D721Med (cell line): ENCODE results near the gene IGSF21.

ENCODE experiments used
- DNase-seq: peaks from one replicate; pipeline ENCODE4 v3.0.0; 2011; ENCODE audit warnings: low spot score; ENCODE audit not compliant: insufficient read length
- FAIRE-seq: peaks from 2 replicates; lab custom pipeline; 2011; peaks lifted over from hg19 to GRCh38; lab: Jason Lieb, UNC
- TF ChIP-seq, protein P1 (sequence below): IDR thresholded peaks from 2 replicates; pipeline ENCODE4 v1.5.1; 2012; ENCODE audit warnings: mild to moderate bottlenecking, control low read depth; ENCODE audit not compliant: insufficient read depth; ENCODE audit errors: missing control alignments

IGSF21 gene

DNA sequence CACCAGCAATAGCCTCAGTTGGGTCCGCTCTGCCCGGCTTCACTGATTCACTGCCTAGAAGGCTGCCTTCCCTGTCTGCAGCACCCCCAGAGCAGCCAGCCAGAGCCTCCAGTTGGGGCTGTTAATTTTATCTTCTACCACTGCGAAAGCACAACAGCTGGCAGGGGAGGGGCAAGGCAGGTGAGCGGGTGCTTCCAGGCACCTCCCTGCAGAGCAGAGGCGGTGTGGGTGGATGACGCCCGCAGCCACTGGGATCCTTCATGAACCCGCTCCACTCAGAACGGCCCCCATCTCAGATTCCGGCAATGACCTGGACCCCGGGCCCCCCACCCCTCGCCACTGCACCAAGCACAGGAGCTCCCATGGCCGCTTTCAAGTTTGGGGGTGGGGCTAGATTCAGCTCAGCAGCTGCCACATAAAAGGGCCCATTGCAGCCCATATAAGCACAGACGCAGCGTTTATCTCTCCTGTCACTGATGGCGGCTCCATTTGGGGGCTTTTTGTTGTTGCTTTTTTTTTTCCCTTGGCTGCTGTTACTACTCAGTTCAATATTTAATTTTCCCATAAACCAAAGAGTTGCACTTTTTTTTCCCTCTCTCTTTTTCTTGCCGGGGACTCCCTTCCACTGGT, 245.2 kb downstream of the IGSF21 start:
- TF ChIP-seq, protein P1, sequence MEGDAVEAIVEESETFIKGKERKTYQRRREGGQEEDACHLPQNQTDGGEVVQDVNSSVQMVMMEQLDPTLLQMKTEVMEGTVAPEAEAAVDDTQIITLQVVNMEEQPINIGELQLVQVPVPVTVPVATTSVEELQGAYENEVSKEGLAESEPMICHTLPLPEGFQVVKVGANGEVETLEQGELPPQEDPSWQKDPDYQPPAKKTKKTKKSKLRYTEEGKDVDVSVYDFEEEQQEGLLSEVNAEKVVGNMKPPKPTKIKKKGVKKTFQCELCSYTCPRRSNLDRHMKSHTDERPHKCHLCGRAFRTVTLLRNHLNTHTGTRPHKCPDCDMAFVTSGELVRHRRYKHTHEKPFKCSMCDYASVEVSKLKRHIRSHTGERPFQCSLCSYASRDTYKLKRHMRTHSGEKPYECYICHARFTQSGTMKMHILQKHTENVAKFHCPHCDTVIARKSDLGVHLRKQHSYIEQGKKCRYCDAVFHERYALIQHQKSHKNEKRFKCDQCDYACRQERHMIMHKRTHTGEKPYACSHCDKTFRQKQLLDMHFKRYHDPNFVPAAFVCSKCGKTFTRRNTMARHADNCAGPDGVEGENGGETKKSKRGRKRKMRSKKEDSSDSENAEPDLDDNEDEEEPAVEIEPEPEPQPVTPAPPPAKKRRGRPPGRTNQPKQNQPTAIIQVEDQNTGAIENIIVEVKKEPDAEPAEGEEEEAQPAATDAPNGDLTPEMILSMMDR, result no peak
- DNase-seq (no peak), FAIRE-seq (no peak)

DNA sequence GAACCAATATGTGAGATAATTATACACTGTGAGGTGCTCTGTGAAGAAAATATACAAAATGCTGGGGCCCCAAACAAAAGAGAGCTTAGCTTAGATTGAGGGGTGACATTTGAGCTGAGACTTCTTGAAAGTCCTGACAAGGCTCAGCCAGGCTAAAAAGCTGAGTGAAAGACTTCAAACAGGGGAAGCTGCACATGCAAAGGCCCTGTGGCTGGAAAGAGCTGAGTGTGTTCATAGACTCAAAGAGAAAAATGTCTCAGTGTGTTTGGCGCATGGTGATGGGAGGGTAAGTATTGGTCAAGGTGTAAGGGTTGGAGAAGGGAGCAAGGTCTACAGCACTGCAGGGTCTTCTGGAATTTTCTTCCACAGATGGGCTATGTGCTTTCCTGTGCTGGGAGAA, 245.9 kb downstream of the IGSF21 start:
- no peak for FAIRE-seq
- TF ChIP-seq, protein P1, result no peak
- DNase-seq, result no peak

DNA sequence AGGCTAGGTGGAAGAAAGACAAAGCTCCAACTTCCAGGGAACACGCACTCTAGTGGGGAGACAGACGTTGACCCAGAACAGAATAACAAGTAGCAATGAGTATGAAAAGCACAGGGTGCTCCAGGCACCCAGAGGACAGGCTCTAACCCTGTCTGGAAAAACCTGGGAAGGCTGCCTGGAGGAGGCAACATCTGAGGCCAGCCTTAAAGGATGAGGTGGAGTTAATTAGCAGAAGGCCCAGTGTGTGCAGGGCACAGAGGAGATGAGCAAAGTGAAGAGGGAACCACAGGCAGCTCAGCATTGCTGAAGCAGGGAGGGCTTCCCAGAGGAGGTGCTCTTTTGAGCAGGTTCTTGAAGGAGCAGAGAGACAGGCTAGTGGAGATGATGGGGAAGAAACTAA, 246.4 kb downstream of the IGSF21 start:
- TF ChIP-seq, protein P1, result no peak
- no peak for FAIRE-seq
- DNase-seq, result no peak

DNA sequence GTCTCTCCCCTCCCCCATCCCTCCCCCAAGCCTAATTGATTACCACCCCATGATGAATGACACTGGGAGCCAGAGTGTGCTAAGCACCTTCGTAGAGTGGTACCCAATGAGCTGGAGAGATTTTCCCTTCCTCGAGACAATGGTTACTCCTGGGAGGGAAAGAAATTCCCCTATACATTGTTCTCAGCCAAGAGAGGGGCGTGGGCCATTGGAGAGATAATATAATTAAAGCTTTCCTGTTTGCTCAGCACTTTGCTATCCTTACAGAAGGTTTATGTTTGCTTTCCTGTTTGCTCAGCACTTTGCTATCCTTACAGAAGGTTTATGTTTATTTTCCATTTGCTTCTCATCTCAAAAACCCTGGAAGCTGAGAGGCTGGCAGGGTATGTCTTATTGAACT, 247.0 kb downstream of the IGSF21 start:
- FAIRE-seq (no peak), DNase-seq (no peak)
- TF ChIP-seq, protein P1, result no peak

DNA sequence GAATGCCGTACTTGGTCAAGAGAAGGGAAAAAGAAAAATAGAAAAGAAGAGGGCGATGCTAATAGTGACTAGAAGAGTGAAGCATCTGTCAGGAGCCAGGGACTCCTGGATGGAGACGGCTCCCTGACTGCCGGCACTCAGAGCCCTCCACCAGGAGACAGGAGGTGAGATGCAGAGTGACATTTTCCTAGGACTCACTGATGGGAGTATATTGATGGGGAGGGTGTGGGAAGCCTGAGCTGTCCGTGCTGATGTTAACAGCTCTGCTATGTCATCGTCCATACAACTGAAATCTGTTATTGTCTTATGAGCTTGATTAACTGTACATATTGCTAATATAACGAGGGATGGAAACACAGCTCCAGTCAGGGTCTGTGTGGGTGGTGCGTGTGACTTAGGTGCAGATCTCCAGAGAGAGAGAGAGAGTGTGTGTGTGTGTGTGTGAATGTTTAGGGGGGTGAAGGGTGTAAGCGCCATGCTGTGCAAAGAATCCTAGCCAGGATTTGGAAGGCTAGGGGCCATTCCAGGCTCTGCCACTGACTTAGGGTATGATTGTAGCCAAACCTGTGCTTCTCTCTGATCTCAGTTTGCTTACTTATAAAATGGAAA, 250.1 kb downstream of the IGSF21 start:
- DNase-seq, result no peak
- FAIRE-seq, result no peak

DNA sequence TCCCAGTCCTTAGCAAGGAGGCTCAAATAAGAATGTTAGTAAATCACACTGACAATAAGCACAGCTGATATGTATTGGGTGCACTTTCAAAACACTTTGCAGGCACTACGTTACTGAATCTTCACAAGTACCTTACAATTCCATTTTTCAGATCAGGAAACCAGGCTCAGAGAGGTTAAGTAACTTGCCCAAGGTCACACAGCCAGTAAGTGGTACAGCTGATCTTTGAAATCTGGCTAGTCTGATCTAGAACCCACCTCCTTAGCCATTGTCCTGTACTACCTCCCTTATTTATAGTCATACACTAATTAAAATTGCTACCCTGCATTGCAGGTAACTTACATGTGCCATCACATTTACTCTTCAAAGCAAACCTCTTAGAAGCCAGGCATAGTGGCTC, 251.0 kb downstream of the IGSF21 start:
- DNase-seq, result no peak
- no peak for FAIRE-seq
- TF ChIP-seq, protein P1, result no peak

More for the DNA sequence above, 250.1 kb downstream of the IGSF21 start:
- TF ChIP-seq, protein P1, result no peak

DNA sequence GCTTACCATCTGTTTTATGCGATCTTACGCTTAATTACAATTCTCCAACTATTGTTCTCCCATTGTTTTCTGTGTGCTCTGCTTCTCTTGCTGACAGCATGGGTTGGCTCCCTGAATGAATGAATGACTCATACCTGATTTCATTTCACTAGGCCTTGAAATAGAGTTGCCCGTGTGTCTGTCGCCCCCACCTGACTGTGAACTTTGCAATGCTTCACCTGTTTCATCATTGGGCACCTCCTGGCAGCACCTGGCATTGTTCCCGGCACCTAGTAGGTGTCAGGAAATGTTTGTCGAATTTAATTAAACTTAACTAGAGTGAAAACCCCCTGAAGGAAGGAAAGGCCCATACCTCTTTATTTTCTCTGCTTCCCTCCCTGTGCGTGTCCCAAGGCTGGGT, 252.7 kb downstream of the IGSF21 start:
- TF ChIP-seq, protein P1, result no peak
- no peak for DNase-seq
- FAIRE-seq, result no peak
